Uterus (tissue), 2 donors: ENCODE measurements around the gene PLEKHM2.

Source experiments
- POLR2A ChIP-seq, 2 donors: fragments of 450-650 bp; IDR thresholded peaks; one replicate each; pipeline ENCODE4 v1.6.1; 2016; ENCODE audit warnings: antibody characterized with exemption in 2 of 2, mild to moderate bottlenecking in 1 of 2, moderate library complexity in 1 of 2
- TF ChIP-seq, protein P1 (sequence below), 4 experiments: fragments of 200-600 bp in 2 of 4; fragments of 450-650 bp in 2 of 4; sonication (generic) in 2 of 4; IDR thresholded peaks; one replicate each; pipeline ENCODE4 v1.5.1; 2016 to 2019; ENCODE audit warnings: antibody characterized with exemption in 4 of 4, mild to moderate bottlenecking in 2 of 4, moderate library complexity in 1 of 4

DNA sequence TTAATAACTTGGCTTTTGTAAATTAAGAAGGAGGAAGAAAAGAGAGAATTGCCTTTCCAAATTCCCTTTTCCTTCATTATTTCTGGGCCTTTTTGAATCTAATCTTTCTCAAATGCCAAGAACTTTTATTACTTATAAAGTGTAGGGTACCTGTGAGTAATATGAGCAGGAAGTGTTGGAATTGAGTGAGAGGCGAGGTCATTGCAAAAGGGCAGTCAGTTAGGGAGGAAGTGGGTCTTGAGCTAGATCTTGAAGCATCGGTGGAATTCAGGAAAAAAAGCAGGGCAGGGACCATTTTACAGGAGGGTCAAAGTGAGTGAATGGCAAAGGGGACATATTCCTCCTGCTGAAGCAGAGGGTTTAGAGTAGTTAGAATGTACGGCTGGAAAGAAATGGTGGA, 43.5 kb upstream of the PLEKHM2 start:
- TF ChIP-seq, protein P1, sequence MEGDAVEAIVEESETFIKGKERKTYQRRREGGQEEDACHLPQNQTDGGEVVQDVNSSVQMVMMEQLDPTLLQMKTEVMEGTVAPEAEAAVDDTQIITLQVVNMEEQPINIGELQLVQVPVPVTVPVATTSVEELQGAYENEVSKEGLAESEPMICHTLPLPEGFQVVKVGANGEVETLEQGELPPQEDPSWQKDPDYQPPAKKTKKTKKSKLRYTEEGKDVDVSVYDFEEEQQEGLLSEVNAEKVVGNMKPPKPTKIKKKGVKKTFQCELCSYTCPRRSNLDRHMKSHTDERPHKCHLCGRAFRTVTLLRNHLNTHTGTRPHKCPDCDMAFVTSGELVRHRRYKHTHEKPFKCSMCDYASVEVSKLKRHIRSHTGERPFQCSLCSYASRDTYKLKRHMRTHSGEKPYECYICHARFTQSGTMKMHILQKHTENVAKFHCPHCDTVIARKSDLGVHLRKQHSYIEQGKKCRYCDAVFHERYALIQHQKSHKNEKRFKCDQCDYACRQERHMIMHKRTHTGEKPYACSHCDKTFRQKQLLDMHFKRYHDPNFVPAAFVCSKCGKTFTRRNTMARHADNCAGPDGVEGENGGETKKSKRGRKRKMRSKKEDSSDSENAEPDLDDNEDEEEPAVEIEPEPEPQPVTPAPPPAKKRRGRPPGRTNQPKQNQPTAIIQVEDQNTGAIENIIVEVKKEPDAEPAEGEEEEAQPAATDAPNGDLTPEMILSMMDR (IDR thresholded peaks at IDR 0.05): no peak
- no peak for TF ChIP-seq POLR2A (IDR thresholded peaks at IDR 0.05)
